Muscle layer of colon (tissue), 2 donors: ENCODE measurements around the gene PCLO.

Source experiments
- H3K27ac ChIP-seq: one replicate; pipeline ENCODE4 v1.7.0; 2013; ENCODE audit warnings: low read depth, mild to moderate bottlenecking, low read length, moderate library complexity
- H3K27me3 ChIP-seq, 2 donors: one replicate each; pipeline ENCODE4 v1.7.0; 2013; ENCODE audit warnings: low read length in 2 of 2, mild to moderate bottlenecking in 2 of 2; ENCODE audit not compliant: insufficient read depth in 2 of 2, control insufficient read depth in 1 of 2
- H3K36me3 ChIP-seq: one replicate; pipeline ENCODE4 v1.7.0; 2013; ENCODE audit warnings: mild to moderate bottlenecking, low read length; ENCODE audit not compliant: insufficient read depth
- H3K4me1 ChIP-seq: one replicate; pipeline ENCODE4 v1.7.0; 2013; ENCODE audit warnings: mild to moderate bottlenecking, low read length; ENCODE audit not compliant: insufficient read depth
- H3K4me3 ChIP-seq, 2 donors: one replicate each; pipeline ENCODE4 v1.7.0; 2013; ENCODE audit warnings: low read length in 2 of 2, low read depth in 1 of 2, mild to moderate bottlenecking in 1 of 2, moderate library complexity in 1 of 2
- H3K9ac ChIP-seq: one replicate; pipeline ENCODE4 v1.7.0; 2013; ENCODE audit warnings: low read length
- H3K9me3 ChIP-seq: one replicate; pipeline ENCODE4 v1.7.0; 2013; ENCODE audit warnings: mild to moderate bottlenecking, low read length
- donor health status: abdominal sarcoma.
- donor health status: Adenocarcinoma of cecum.

PCLO gene, protein sequence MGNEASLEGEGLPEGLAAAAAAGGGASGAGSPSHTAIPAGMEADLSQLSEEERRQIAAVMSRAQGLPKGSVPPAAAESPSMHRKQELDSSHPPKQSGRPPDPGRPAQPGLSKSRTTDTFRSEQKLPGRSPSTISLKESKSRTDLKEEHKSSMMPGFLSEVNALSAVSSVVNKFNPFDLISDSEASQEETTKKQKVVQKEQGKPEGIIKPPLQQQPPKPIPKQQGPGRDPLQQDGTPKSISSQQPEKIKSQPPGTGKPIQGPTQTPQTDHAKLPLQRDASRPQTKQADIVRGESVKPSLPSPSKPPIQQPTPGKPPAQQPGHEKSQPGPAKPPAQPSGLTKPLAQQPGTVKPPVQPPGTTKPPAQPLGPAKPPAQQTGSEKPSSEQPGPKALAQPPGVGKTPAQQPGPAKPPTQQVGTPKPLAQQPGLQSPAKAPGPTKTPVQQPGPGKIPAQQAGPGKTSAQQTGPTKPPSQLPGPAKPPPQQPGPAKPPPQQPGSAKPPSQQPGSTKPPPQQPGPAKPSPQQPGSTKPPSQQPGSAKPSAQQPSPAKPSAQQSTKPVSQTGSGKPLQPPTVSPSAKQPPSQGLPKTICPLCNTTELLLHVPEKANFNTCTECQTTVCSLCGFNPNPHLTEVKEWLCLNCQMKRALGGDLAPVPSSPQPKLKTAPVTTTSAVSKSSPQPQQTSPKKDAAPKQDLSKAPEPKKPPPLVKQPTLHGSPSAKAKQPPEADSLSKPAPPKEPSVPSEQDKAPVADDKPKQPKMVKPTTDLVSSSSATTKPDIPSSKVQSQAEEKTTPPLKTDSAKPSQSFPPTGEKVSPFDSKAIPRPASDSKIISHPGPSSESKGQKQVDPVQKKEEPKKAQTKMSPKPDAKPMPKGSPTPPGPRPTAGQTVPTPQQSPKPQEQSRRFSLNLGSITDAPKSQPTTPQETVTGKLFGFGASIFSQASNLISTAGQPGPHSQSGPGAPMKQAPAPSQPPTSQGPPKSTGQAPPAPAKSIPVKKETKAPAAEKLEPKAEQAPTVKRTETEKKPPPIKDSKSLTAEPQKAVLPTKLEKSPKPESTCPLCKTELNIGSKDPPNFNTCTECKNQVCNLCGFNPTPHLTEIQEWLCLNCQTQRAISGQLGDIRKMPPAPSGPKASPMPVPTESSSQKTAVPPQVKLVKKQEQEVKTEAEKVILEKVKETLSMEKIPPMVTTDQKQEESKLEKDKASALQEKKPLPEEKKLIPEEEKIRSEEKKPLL (N-terminal part only)

GRCh38 chr7:83162402-83163256, at the start of gene PCLO:
Gene PCLO, minus strand, starts transcription at chr7:83162884. Its CDS starts 292 bp downstream, at chr7:83162592.
- H3K27ac ChIP-seq, result no peak within 1 kb of the TSS
- H3K27me3 ChIP-seq, result peaks cover 0 to 5% of the 10 kb centered on the region in 2 donors

DNA sequence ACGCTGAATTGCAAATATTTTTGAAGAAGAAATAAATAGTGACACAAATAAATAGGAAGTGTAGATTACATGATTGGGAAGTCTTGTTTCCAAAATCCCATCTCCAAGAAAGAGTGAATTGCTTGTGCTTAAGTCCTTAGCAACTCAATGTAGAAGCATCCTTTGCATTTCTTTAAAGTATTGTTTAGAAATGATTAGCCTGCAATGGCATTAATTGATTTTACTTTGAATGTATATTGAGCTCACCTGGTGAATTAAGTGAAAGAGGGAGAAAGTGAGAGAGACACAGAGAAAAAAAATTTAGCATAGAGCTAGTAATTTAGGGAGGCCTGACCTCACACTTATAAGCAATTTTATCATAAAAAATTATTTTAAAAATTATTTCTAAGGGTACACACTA, 49.0 kb upstream of the PCLO start:
- Histone ChIP-seq H3K27me3 (no peaks in the 10 kb centered on the region), H3K36me3 (no peaks in the 10 kb centered on the region), H3K27ac (no peak overlapping the region), H3K4me3 (no peak overlapping the region), H3K4me1 (no peaks in the 10 kb centered on the region), H3K9me3 (no peaks in the 10 kb centered on the region), H3K9ac (no peak overlapping the region)

More at GRCh38 chr7:83162402-83163256, at the start of gene PCLO:
- no peaks in the 10 kb centered on the region for H3K9me3 ChIP-seq
- H3K9ac ChIP-seq, result no peak within 1 kb of the TSS
- peak within 1 kb of the TSS; percentile 38 to 57 for H3K4me3 ChIP-seq
- H3K36me3 ChIP-seq, result no peaks in the 10 kb centered on the region
- peaks cover 4% of the 10 kb centered on the region for H3K4me1 ChIP-seq

GRCh38 chr7:83210479-83210878, 47.8 kb upstream of the PCLO start:
- H3K4me3 ChIP-seq, result no peak overlapping the region
- H3K9me3 ChIP-seq, result no peaks in the 10 kb centered on the region
- no peaks in the 10 kb centered on the region for H3K27me3 ChIP-seq
- H3K4me1 ChIP-seq, result no peaks in the 10 kb centered on the region
- H3K9ac ChIP-seq, result no peak overlapping the region
- no peak overlapping the region for H3K27ac ChIP-seq
- no peaks in the 10 kb centered on the region for H3K36me3 ChIP-seq

DNA sequence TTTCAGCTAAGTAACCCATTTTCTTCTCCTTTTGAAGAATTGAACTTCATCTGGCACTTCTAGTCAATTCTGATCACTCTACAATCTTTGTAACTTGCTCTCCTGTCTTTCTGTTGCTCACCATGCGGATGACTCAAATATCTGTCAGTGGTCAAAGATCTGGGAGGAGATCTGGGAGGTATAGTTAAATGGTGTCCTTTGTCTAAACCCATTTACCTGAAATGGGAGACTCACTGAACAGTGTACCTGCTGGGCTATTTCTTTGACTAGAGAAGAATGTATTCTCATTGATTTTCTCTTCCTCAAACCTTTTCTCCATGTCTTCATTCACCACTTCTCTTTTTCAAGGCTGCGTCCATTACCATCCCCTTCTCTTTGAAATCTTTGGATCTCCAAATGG, 42.0 kb upstream of the PCLO start:
- H3K27ac ChIP-seq, result no peak overlapping the region
- H3K9ac ChIP-seq, result no peak overlapping the region
- H3K9me3 ChIP-seq, result no peaks in the 10 kb centered on the region
- no peaks in the 10 kb centered on the region for H3K36me3 ChIP-seq
- H3K4me1 ChIP-seq, result no peaks in the 10 kb centered on the region
- H3K4me3 ChIP-seq, result no peak overlapping the region
- no peaks in the 10 kb centered on the region for H3K27me3 ChIP-seq

- H3K4me1 ChIP-seq, result no peaks in the 10 kb centered on the region
- H3K9me3 ChIP-seq, result no peaks in the 10 kb centered on the region
- no peak overlapping the region for H3K27ac ChIP-seq
- H3K27me3 ChIP-seq, result no peaks in the 10 kb centered on the region
- H3K9ac ChIP-seq, result no peak overlapping the region
- H3K4me3 ChIP-seq, result no peak overlapping the region
- H3K36me3 ChIP-seq, result no peaks in the 10 kb centered on the region
These were observed 38.7 kb upstream of the PCLO start for GRCh38 chr7:83201355-83201754.

DNA sequence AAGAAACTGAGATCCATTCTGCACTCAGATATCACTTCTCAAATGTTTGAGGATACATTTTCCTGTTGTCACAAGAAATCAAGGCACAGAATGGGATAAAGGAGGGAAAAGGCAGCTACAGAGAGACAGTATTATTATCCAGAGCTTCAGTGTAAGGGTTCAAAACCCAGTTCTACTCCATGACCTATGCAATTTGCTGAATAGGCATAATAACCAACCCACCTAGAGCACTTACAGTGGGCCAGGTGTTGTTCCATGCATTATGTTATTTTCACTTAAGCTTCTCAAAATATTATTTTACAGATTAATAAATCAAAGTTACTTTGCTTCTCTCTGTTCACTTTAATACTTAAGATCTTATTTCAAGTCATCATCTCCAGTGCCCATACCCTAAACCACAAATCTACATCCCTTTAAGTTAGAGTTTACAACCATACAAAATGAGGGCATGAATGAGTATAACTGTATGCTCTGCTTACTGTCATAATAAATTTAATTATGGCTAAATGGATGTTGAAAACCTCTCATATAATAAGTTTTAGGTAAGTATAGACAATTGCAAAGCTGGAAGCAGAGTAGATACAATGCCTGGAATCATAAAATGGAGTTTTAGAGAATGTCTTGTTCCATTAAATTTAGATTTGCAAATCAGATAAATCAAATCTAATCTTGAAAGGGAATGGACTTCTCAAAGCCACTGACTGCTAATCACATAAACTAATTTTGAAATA, 28.1 kb upstream of the PCLO start:
- H3K27ac ChIP-seq, result no peak overlapping the region
- no peak overlapping the region for H3K9ac ChIP-seq
- no peaks in the 10 kb centered on the region for H3K36me3 ChIP-seq
- no peaks in the 10 kb centered on the region for H3K4me1 ChIP-seq
- no peaks in the 10 kb centered on the region for H3K9me3 ChIP-seq
- H3K27me3 ChIP-seq, result no peaks in the 10 kb centered on the region
- no peak overlapping the region for H3K4me3 ChIP-seq

DNA sequence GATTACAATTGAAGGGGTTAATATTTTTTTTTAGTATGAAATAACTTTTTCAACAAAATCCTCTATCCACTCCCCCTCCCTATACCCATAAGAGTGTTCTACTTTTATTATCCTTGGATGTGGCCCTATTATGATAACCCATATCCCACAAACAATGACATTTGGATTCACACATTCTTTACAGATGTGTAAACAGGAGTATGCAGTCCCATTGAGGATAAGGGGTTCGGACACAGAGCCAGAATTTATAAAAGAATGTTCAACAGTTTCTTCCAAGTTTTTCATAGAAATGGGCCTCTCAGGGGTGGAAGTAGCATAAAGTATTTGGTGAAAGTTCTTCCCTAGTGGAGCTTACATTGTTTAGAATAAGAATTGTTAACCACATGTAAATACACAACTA, 16.1 kb upstream of the PCLO start:
- H3K9ac ChIP-seq, result no peak overlapping the region
- H3K9me3 ChIP-seq, result peaks cover 4% of the 10 kb centered on the region
- no peaks in the 10 kb centered on the region for H3K27me3 ChIP-seq
- no peak overlapping the region for H3K4me3 ChIP-seq
- no peaks in the 10 kb centered on the region for H3K4me1 ChIP-seq
- H3K27ac ChIP-seq, result no peak overlapping the region
- no peaks in the 10 kb centered on the region for H3K36me3 ChIP-seq

DNA sequence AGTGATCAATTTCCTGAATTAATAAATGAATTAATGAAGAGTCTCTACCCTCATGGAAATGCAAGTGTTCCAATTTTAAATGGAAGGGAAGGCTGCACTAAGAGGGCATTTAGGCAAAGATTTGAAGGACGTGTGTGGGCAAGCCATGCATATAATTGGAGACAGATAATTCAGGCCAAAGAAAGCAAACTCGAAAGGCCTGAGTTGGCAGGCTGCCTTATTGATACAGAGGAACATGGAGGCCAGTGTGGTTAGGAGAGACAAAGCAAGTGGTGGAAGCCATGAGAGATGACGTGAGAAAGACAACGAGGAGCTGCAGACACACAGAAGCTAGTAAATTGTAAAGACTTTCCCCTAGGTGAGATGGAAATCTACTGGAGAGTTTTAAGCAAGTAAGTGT, 15.4 kb upstream of the PCLO start:
- Histone ChIP-seq H3K4me1 (no peaks in the 10 kb centered on the region), H3K4me3 (no peak overlapping the region), H3K9me3 (peaks cover 3% of the 10 kb centered on the region), H3K27ac (no peak overlapping the region), H3K9ac (no peak overlapping the region), H3K36me3 (no peaks in the 10 kb centered on the region), H3K27me3 (no peaks in the 10 kb centered on the region)

- no peaks in the 10 kb centered on the region for H3K9me3 ChIP-seq
- H3K36me3 ChIP-seq, result no peaks in the 10 kb centered on the region
- H3K27ac ChIP-seq, result no peak overlapping the region
- no peak overlapping the region for H3K4me3 ChIP-seq
- no peaks in the 10 kb centered on the region for H3K4me1 ChIP-seq
- no peaks in the 10 kb centered on the region for H3K27me3 ChIP-seq
- no peak overlapping the region for H3K9ac ChIP-seq
These were observed 11.0 kb upstream of the PCLO start for GRCh38 chr7:83173664-83174063.

- H3K4me1 ChIP-seq, result peaks cover 4% of the 10 kb centered on the region
- H3K27ac ChIP-seq, result no peak overlapping the region
- peaks cover 0 to 5% of the 10 kb centered on the region in 2 donors for H3K27me3 ChIP-seq
- no peak overlapping the region for H3K9ac ChIP-seq
- H3K9me3 ChIP-seq, result no peaks in the 10 kb centered on the region
- no peak overlapping the region for H3K4me3 ChIP-seq
- H3K36me3 ChIP-seq, result no peaks in the 10 kb centered on the region
These were observed 4.1 kb upstream of the PCLO start for GRCh38 chr7:83166781-83167180.
